ENCODE data around the gene TEX9. TPM values are rescaled to one million over a fixed set of nuclear protein-coding genes. Genes with fewer than 3 reads are reported as not detected.
"Not testable (repeated sequence)": the region's sequence is repeated elsewhere in the genome, so short reads cannot be mapped to it uniquely, and the experiment has no call there.

Gene TEX9
- 9.2 TPM for total RNA-seq

- ATAC-seq: peak; percentile 97
Measured at GRCh38 chr15:56365075-56365711, at the start of gene TEX9. Gene TEX9 (plus strand): TSS chr15:56365426. CDS start chr15:56365451, 25 bp downstream.

- ATAC-seq: not testable (repeated sequence)
Measured at GRCh38 chr15:56316561-56316960, 48.7 kb upstream of the TEX9 start.

- no peak for ATAC-seq
Measured at GRCh38 chr15:56320316-56320715, 44.9 kb upstream of the TEX9 start.

- peak; percentile 78 for ATAC-seq
Measured at GRCh38 chr15:56320861-56321260, 44.4 kb upstream of the TEX9 start.

- no peak for ATAC-seq
Measured at GRCh38 chr15:56322444-56322843, 42.8 kb upstream of the TEX9 start.

GRCh38 chr15:56323435-56323834 lies 41.8 kb upstream of the TEX9 start:
- ATAC-seq: no peak

- no peak for ATAC-seq
Measured at GRCh38 chr15:56325186-56325585, 40.0 kb upstream of the TEX9 start.

GRCh38 chr15:56327721-56328502 lies 37.3 kb upstream of the TEX9 start:
- peak; percentile 93 for ATAC-seq

GRCh38 chr15:56337084-56337725 lies 28.0 kb upstream of the TEX9 start:
- no peak for ATAC-seq

GRCh38 chr15:56339594-56339993 lies 25.6 kb upstream of the TEX9 start:
- peak; percentile 56 for ATAC-seq

GRCh38 chr15:56341201-56341600 lies 24.0 kb upstream of the TEX9 start:
- peak; percentile 57 for ATAC-seq

GRCh38 chr15:56342653-56343052 lies 22.6 kb upstream of the TEX9 start:
- ATAC-seq: peak; percentile 83

- no peak for ATAC-seq
Measured at GRCh38 chr15:56343879-56344278, 21.3 kb upstream of the TEX9 start.

GRCh38 chr15:56344336-56344735 lies 20.9 kb upstream of the TEX9 start:
- no peak for ATAC-seq

GRCh38 chr15:56346414-56346813 lies 18.8 kb upstream of the TEX9 start:
- no peak for ATAC-seq

GRCh38 chr15:56349554-56349953 lies 15.7 kb upstream of the TEX9 start:
- no peak for ATAC-seq

GRCh38 chr15:56351353-56351752 lies 13.9 kb upstream of the TEX9 start:
- ATAC-seq: no peak

GRCh38 chr15:56351957-56352506 lies 13.2 kb upstream of the TEX9 start:
- no peak for ATAC-seq

- ATAC-seq: no peak
Measured at GRCh38 chr15:56353119-56353518, 12.1 kb upstream of the TEX9 start.

GRCh38 chr15:56353740-56354139 lies 11.5 kb upstream of the TEX9 start:
- no peak for ATAC-seq

- no peak for ATAC-seq
Measured at GRCh38 chr15:56356616-56357015, 8.6 kb upstream of the TEX9 start.

GRCh38 chr15:56358604-56359003 lies 6.6 kb upstream of the TEX9 start:
- no peak for ATAC-seq

- ATAC-seq: no peak
Measured at GRCh38 chr15:56361987-56362386, 3.2 kb upstream of the TEX9 start.
